WTC11 (cell line): ENCODE results near the gene CHRNA4. TPM values are rescaled to one million over a fixed set of nuclear protein-coding genes. Genes with fewer than 3 reads are reported as not detected.

Source experiments
- ATAC-seq: fragments of 200-7000 bp; cut with Tn5 transposase; 2 replicates; pipeline ENCODE4 v1.10.0; 2021; ENCODE audit warnings: mild to moderate bottlenecking, moderate library complexity
- CTCF ChIA-PET: fragments of 300-600 bp; sonication (Branson Sonifier 250); formaldehyde crosslinking; loops from one replicate; lab custom pipeline; 2021; ENCODE audit warnings: antibody characterized with exemption; lab: Charles Lee
- POLR2A ChIA-PET: fragments of 350-600 bp; sonication (Branson Sonifier 250); formaldehyde crosslinking; loops from one replicate; lab custom pipeline; 2021; ENCODE audit warnings: antibody characterized with exemption; lab: Charles Lee
- DNase-seq: peaks from one replicate; pipeline ENCODE4 v3.0.0; 2021; ENCODE audit warnings: low spot score
- H3K27ac Mint-ChIP-seq: 2 replicates; pipeline ENCODE4 v1.8.0; 2021; ENCODE audit warnings: mixed read lengths
- H3K27me3 Mint-ChIP-seq: 2 replicates; pipeline ENCODE4 v1.8.0; 2021; ENCODE audit warnings: low read depth, mild to moderate bottlenecking, moderate library complexity, mixed read lengths
- H3K36me3 Mint-ChIP-seq: 2 replicates; pipeline ENCODE4 v1.8.0; 2021; ENCODE audit warnings: mixed read lengths
- H3K4me1 Mint-ChIP-seq: 2 replicates; pipeline ENCODE4 v1.8.0; 2022; ENCODE audit warnings: mixed read lengths
- H3K4me3 Mint-ChIP-seq: 2 replicates; pipeline ENCODE4 v1.8.0; 2021; ENCODE audit warnings: mild to moderate bottlenecking, moderate library complexity, mixed read lengths
- H3K9me3 Mint-ChIP-seq: 2 replicates; pipeline ENCODE4 v1.8.0; 2021; ENCODE audit warnings: mixed read lengths
- AR ChIP-seq: fragments of 250-450 bp; sonication (Bioruptor Pico); IDR thresholded peaks from 2 replicates; pipeline ENCODE4 v1.9.0; 2021; ENCODE audit warnings: mild to moderate bottlenecking
- ATF1 ChIP-seq: sonication (generic); formaldehyde crosslinking; IDR thresholded peaks from 2 replicates; pipeline ENCODE4 v1.8.1; 2023; ENCODE audit warnings: mild to moderate bottlenecking, moderate library complexity, missing genetic modification reagents
- ATF2 ChIP-seq: sonication (generic); formaldehyde crosslinking; IDR thresholded peaks from 2 replicates; pipeline ENCODE4 v1.8.1; 2022; ENCODE audit warnings: low read depth, missing genetic modification reagents, borderline replicate concordance
- ATF3 ChIP-seq: sonication (generic); formaldehyde crosslinking; conservative IDR thresholded peaks from 2 replicates; pipeline ENCODE4 v1.8.1; 2022; ENCODE audit warnings: mild to moderate bottlenecking, missing genetic modification reagents
- CTCF ChIP-seq: fragments of 200-600 bp; IDR thresholded peaks from 2 replicates; pipeline ENCODE4 v1.8.0; 2022; ENCODE audit warnings: antibody characterized with exemption
- ELF4 ChIP-seq: sonication (generic); formaldehyde crosslinking; IDR thresholded peaks from 2 replicates; pipeline ENCODE4 v1.8.1; 2022; ENCODE audit warnings: low read depth, mild to moderate bottlenecking, moderate library complexity, missing genetic modification reagents
- FOXK1 ChIP-seq: sonication (generic); formaldehyde crosslinking; IDR thresholded peaks from 2 replicates; pipeline ENCODE4 v1.8.0; 2022; ENCODE audit warnings: mild to moderate bottlenecking, moderate library complexity, missing genetic modification reagents
- IRF2 ChIP-seq: sonication (generic); formaldehyde crosslinking; IDR thresholded peaks from 2 replicates; pipeline ENCODE4 v1.8.0; 2022; ENCODE audit warnings: low read depth, missing genetic modification reagents, borderline replicate concordance
- JUN ChIP-seq: sonication (generic); formaldehyde crosslinking; IDR thresholded peaks from 2 replicates; pipeline ENCODE4 v1.8.0; 2023; ENCODE audit warnings: mild to moderate bottlenecking, missing genetic modification reagents
- KAT7 ChIP-seq: sonication (generic); formaldehyde crosslinking; IDR thresholded peaks from 2 replicates; pipeline ENCODE4 v1.8.1; 2023; ENCODE audit warnings: missing genetic modification reagents, mild to moderate bottlenecking, borderline replicate concordance
- MAX ChIP-seq: sonication (generic); formaldehyde crosslinking; IDR thresholded peaks from 2 replicates; pipeline ENCODE4 v1.8.0; 2022; ENCODE audit warnings: mild to moderate bottlenecking, missing genetic modification reagents
- MXD4 ChIP-seq: fragments of 250-450 bp; sonication (Bioruptor Pico); IDR thresholded peaks from 2 replicates; pipeline ENCODE4 v1.8.0; 2021; ENCODE audit warnings: mild to moderate bottlenecking, moderate library complexity, borderline replicate concordance
- OVOL2 ChIP-seq: fragments of 250-450 bp; sonication (Bioruptor Pico); IDR thresholded peaks from 2 replicates; pipeline ENCODE4 v1.9.0; 2021; ENCODE audit warnings: mild to moderate bottlenecking, borderline replicate concordance
- RELA ChIP-seq: sonication (generic); formaldehyde crosslinking; IDR thresholded peaks from 2 replicates; pipeline ENCODE4 v1.8.1; 2022; ENCODE audit warnings: missing genetic modification reagents, mild to moderate bottlenecking, borderline replicate concordance
- SP1 ChIP-seq: sonication (generic); formaldehyde crosslinking; conservative IDR thresholded peaks from 2 replicates; pipeline ENCODE4 v1.8.1; 2022; ENCODE audit warnings: missing genetic modification reagents
- TEAD1 ChIP-seq: sonication (generic); formaldehyde crosslinking; IDR thresholded peaks from 2 replicates; pipeline ENCODE4 v1.8.0; 2022; ENCODE audit warnings: mild to moderate bottlenecking, missing genetic modification reagents
- TEAD4 ChIP-seq: sonication (generic); formaldehyde crosslinking; IDR thresholded peaks from 2 replicates; pipeline ENCODE4 v1.8.0; 2022; ENCODE audit warnings: mild to moderate bottlenecking, missing genetic modification reagents
- ZBTB21 ChIP-seq: sonication (generic); formaldehyde crosslinking; IDR thresholded peaks from 2 replicates; pipeline ENCODE4 v1.8.1; 2023; ENCODE audit warnings: mild to moderate bottlenecking, missing genetic modification reagents, borderline replicate concordance
- ZMAT4 ChIP-seq: fragments of 250-450 bp; sonication (Bioruptor Pico); IDR thresholded peaks from 2 replicates; pipeline ENCODE4 v1.9.0; 2021; ENCODE audit warnings: mild to moderate bottlenecking
- ZNF219 ChIP-seq: sonication (generic); formaldehyde crosslinking; IDR thresholded peaks from 2 replicates; pipeline ENCODE4 v1.8.0; 2023; ENCODE audit warnings: missing genetic modification reagents, mild to moderate bottlenecking, borderline replicate concordance
- ZNF512 ChIP-seq: sonication (generic); formaldehyde crosslinking; IDR thresholded peaks from 2 replicates; pipeline ENCODE4 v1.8.1; 2022; ENCODE audit warnings: missing genetic modification reagents, borderline replicate concordance
- ZNF671 ChIP-seq: fragments of 250-450 bp; sonication (Bioruptor Pico); IDR thresholded peaks from 2 replicates; pipeline ENCODE4 v1.8.0; 2021; ENCODE audit warnings: mild to moderate bottlenecking
- total RNA-seq: library from RNA; stranded (reverse); gene quantifications from 3 replicates; pipeline ENCODE4 v1.2.3, GENCODE V29; 2021

Gene CHRNA4
- total RNA-seq, 1 experiment from 2014 or later, result 2.5 TPM

GRCh38 chr20:63295422-63295821, 65.7 kb downstream of the CHRNA4 start:
- H3K4me1 Mint-ChIP-seq, result peaks cover 20% of the 10 kb centered on the region
- DNase-seq (no peak), ATAC-seq (no peak)
- ChIA-PET POLR2A (interaction anchor here (0.6 kb wide), 1 partner anchor 22 kb away, joined by 4 read pairs; no protein-coding TSS in a partner anchor), CTCF (interaction anchor here (0.9 to 8.1 kb wide), 14 partner anchors 14 to 123 kb away, joined by 3 to 79 read pairs (median 6); partner anchors contain the start of gene ARFGAP1)
- no peak overlapping the region for H3K27ac Mint-ChIP-seq
- TF ChIP-seq ZBTB21 (CRISPR knock-in tag) (no peak), FOXK1 (CRISPR knock-in tag) (no peak), TEAD4 (no peak), JUN (CRISPR knock-in tag) (no peak), MXD4 (CRISPR knock-in tag) (no peak), ZNF671 (no peak), ZNF512 (CRISPR knock-in tag) (no peak), ZNF219 (no peak), MAX (no peak), RELA (no peak), SP1 (no peak), AR (CRISPR knock-in tag) (no peak), ATF2 (CRISPR knock-in tag) (no peak), KAT7 (CRISPR knock-in tag) (no peak), OVOL2 (CRISPR knock-in tag) (no peak), ATF1 (CRISPR knock-in tag) (no peak), TEAD1 (CRISPR knock-in tag) (no peak), ELF4 (CRISPR knock-in tag) (no peak), CTCF (no peak)
- peaks cover 8% of the 10 kb centered on the region for H3K27me3 Mint-ChIP-seq
- H3K36me3 Mint-ChIP-seq, result no peaks in the 10 kb centered on the region
- H3K9me3 Mint-ChIP-seq, result peaks cover 3% of the 10 kb centered on the region; the same call in 1 of the 2 replicates
- peak overlapping the region; percentile 18; the same call in 1 of the 2 replicates for H3K4me3 Mint-ChIP-seq

GRCh38 chr20:63295018-63295417, 66.1 kb downstream of the CHRNA4 start:
- Mint-ChIP-seq H3K27me3 (peaks cover 8% of the 10 kb centered on the region), H3K36me3 (no peaks in the 10 kb centered on the region), H3K4me3 (no peak overlapping the region), H3K4me1 (peaks cover 20% of the 10 kb centered on the region), H3K27ac (no peak overlapping the region), H3K9me3 (peaks cover 3% of the 10 kb centered on the region; the same call in 1 of the 2 replicates)
- ChIA-PET POLR2A (no interaction called here), CTCF (interaction anchor here (0.9 to 8.1 kb wide), 11 partner anchors 15 to 122 kb away, joined by 3 to 79 read pairs (median 5); partner anchors contain the start of gene ARFGAP1)
- ATAC-seq (no peak), DNase-seq (no peak)
- TF ChIP-seq IRF2 (CRISPR knock-in tag) (no peak), ZMAT4 (no peak), ATF3 (no peak)
